GM12872 (cell line): ENCODE results near the gene BOK.

Experiments used
- CTCF ChIP-seq: IDR thresholded peaks from 3 replicates; pipeline ENCODE4 v1.5.1; 2011; ENCODE audit warnings: low read depth, mild to moderate bottlenecking, low read length, moderate library complexity; ENCODE audit not compliant: insufficient read depth

Gene BOK

GRCh38 chr2:241616168-241617125 lies 57.9 kb downstream of the BOK start:
- TF ChIP-seq CTCF, result no peak

GRCh38 chr2:241617431-241618154 lies 59.0 kb downstream of the BOK start:
- TF ChIP-seq CTCF, result no peak

GRCh38 chr2:241618296-241618805 lies 59.8 kb downstream of the BOK start:
- TF ChIP-seq CTCF, result no peak

GRCh38 chr2:241618829-241619228 lies 60.3 kb downstream of the BOK start:
- no peak for TF ChIP-seq CTCF

GRCh38 chr2:241619597-241620418 lies 61.3 kb downstream of the BOK start:
- no peak for TF ChIP-seq CTCF

- TF ChIP-seq CTCF, result no peak
These were observed 61.8 kb downstream of the BOK start for GRCh38 chr2:241620419-241620769.
